ENCODE measurements around the gene ZNF735.
"Not testable (repeated sequence)": the region's sequence is repeated elsewhere in the genome, so short reads cannot be mapped to it uniquely, and the experiment has no call there.

Gene ZNF735

DNA sequence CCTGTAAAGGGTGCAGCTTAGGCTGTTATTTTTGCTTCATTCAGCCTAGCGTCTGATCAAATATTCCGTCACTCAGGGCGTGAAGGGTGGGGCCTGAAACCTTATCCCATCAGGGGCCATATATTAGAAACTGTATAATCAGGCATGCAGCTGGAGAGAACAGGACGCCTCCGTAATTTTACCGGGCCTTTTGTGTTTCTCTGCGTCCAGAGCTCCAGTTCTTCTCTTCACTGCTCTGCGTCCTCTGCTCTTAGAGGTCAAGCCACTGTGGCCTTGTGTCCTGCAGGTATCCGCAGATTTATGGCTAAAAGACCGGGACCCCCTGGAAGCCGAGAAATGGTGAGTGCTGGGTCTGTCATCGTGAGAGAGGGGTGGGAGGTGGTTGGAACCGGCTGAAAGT, at the start of gene ZNF735:
ZNF735 (plus strand) TSS at position 301 of the 400 bp plus-strand sequence; CDS start at position 301, 0 bp downstream.
- Histone ChIP-seq H3K9me3 (ENCODE audit: control insufficient read depth, low read length) (no peaks in the 10 kb centered on the region), H3K36me3 (ENCODE audit: control insufficient read depth, insufficient read depth, low read length) (no peaks in the 10 kb centered on the region), H3K4me1 (ENCODE audit: control insufficient read depth, insufficient read depth, low read length) (no peaks in the 10 kb centered on the region), H3K9ac (ENCODE audit: low read length) (no peak within 1 kb of the TSS), H3K4me3 (ENCODE audit: low read length) (no peak within 1 kb of the TSS), H3K27me3 (ENCODE audit: control insufficient read depth, insufficient read depth, low read length) (no peaks in the 10 kb centered on the region)

DNA sequence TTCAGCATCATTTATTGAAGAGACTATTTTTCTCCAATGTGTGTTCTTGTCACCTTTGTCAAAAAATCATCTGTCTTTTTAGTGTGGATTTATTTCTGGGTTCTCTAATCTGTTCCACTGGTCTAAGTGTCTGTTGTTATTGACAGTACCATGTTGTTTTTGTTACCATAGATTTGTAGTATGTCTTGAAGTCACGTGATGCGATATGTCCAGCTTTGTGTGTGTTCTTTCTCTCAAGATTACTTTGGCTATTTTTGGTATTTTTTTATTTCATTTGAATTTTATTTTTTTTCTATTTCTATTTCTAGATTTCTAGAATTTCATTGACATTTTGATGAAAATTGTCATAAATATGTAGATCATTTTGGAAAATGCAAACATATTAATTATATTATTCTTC, 36.0 kb upstream of the ZNF735 start:
- H3K4me1 ChIP-seq (ENCODE audit: control insufficient read depth, insufficient read depth, low read length); H3K27me3 ChIP-seq (ENCODE audit: control insufficient read depth, insufficient read depth, low read length); H3K36me3 ChIP-seq (ENCODE audit: control insufficient read depth, insufficient read depth, low read length); H3K4me3 ChIP-seq (ENCODE audit: low read length); H3K9ac ChIP-seq (ENCODE audit: low read length); H3K9me3 ChIP-seq (ENCODE audit: control insufficient read depth, low read length): not testable (repeated sequence)

DNA sequence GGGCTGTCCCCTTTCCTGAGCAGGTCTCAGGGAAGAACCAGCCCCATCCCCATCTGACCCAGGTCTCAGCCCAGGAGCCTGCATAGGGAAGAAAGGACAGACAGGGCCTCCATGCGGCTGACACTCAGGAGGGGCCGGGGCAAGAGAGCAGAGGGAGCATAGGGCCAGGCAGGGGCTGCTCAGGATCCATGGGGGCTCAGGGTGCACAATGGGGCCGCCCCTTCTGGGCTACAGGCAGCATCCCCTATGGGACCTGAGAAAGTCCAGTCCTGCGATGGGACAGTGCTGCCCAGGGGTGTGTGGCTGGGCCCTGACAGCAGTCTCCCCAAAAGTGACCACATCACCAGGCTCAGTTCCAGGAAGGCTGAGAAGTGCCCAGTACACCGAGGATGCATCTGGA, 32.7 kb upstream of the ZNF735 start:
- no peak overlapping the region for H3K4me3 ChIP-seq (ENCODE audit: low read length)
- no peaks in the 10 kb centered on the region for H3K36me3 ChIP-seq (ENCODE audit: control insufficient read depth, insufficient read depth, low read length)
- no peaks in the 10 kb centered on the region for H3K9me3 ChIP-seq (ENCODE audit: control insufficient read depth, low read length)
- H3K4me1 ChIP-seq (ENCODE audit: control insufficient read depth, insufficient read depth, low read length), result no peaks in the 10 kb centered on the region
- no peak overlapping the region for H3K9ac ChIP-seq (ENCODE audit: low read length)
- no peaks in the 10 kb centered on the region for H3K27me3 ChIP-seq (ENCODE audit: control insufficient read depth, insufficient read depth, low read length)

DNA sequence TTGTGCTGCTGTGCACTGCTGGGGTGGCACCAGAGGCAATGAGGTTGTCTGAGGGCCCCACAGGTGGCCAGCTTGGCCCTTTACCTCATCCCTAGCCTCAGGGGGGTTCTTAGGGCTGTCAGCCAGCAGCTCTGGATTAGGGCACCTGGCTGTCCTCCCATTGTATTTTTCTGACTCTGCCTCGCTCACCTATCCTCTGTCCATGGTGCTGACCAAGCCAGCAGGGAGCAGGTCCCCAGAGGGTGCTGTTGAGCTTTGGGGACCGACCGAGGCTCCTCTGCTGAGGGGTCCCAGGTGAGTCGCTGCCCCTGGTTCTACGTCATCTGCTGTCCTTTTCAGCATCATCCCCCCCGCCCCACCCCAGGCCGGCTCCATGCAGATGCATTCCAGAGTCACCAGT, 32.1 kb upstream of the ZNF735 start:
- H3K36me3 ChIP-seq (ENCODE audit: control insufficient read depth, insufficient read depth, low read length), result no peaks in the 10 kb centered on the region
- no peaks in the 10 kb centered on the region for H3K4me1 ChIP-seq (ENCODE audit: control insufficient read depth, insufficient read depth, low read length)
- H3K4me3 ChIP-seq (ENCODE audit: low read length), result no peak overlapping the region
- no peaks in the 10 kb centered on the region for H3K27me3 ChIP-seq (ENCODE audit: control insufficient read depth, insufficient read depth, low read length)
- H3K9ac ChIP-seq (ENCODE audit: low read length), result no peak overlapping the region
- H3K9me3 ChIP-seq (ENCODE audit: control insufficient read depth, low read length), result no peaks in the 10 kb centered on the region

DNA sequence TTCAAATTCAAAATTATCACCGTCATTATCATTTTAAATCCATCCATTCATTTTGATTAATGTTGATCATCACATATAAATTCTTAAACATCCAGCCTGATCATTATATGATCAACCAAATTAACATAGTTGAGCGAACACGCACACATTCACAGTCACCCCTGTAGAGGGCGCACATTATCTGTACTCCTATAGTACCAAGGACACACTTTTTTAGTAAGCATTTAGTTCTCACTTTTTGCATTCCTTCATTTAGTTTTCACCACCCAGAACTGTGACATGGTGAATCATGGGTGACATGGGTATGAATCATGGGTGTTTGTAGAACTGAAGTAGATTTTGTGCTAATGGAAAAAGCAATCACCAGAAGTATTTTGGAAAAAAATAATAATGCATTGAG, 26.0 kb upstream of the ZNF735 start:
- H3K27me3 ChIP-seq (ENCODE audit: control insufficient read depth, insufficient read depth, low read length), result no peaks in the 10 kb centered on the region
- no peak overlapping the region for H3K4me3 ChIP-seq (ENCODE audit: low read length)
- H3K9ac ChIP-seq (ENCODE audit: low read length), result no peak overlapping the region
- H3K36me3 ChIP-seq (ENCODE audit: control insufficient read depth, insufficient read depth, low read length), result no peaks in the 10 kb centered on the region
- no peaks in the 10 kb centered on the region for H3K4me1 ChIP-seq (ENCODE audit: control insufficient read depth, insufficient read depth, low read length)
- H3K9me3 ChIP-seq (ENCODE audit: control insufficient read depth, low read length), result no peaks in the 10 kb centered on the region

DNA sequence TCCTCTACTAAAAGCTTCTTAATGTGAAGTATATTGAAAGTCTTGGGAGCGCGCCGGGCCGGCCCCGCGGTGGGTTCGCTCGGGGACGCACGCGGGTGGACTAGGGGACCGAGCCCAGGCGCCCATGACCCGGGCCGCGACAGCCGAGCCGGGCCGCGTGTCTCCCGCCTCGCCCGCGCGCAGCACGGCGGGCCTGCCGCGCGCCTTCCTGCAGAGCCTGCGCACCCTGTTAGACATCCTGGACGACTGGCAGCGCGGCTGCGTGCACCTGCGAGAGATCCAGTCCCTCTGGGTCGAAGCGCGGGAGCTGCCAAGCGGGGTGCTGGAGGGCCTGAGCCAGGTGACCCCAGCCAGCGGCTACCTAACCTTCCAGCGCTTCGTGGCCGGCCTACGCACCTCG, 25.4 kb upstream of the ZNF735 start:
- Histone ChIP-seq H3K9me3 (ENCODE audit: control insufficient read depth, low read length) (no peaks in the 10 kb centered on the region), H3K27me3 (ENCODE audit: control insufficient read depth, insufficient read depth, low read length) (no peaks in the 10 kb centered on the region), H3K4me3 (ENCODE audit: low read length) (no peak overlapping the region)

DNA sequence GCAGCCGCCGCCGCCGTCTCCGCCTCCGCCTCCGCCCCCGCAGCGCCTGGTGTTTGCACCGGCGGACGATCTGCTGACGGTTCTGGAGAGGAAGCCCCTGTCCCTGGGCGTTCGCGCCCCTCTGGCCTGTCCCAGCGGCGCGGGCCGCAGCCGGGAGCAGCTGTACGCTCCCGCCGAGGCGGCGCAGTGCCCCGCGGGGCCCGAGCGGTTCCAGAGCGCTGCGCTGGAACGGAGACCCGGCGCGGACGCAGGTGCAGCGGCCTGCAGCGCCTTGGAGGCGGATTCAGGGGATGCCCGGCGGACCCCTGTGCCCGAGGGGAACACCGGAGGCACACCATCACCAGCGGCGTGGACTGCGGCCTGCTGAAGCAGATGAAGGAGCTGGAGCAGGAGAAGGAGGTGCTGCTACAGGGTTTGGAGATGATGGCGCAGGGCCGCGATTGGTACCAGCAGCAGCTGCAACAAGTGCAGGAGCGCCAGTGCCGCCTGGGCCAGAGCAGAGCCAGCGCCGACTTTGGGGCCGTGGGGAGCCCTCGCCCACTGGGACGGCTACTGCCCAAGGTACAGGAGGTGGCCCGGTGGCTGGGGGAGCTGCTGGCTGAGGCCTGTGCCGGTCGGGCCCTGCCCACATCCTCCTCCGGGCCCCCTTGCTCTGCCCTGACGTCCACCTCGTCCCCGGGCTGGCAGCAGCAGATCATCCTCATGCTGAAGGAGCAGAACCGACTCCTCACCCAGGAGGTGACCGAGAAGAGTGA, 24.8 kb upstream of the ZNF735 start:
- no peaks in the 10 kb centered on the region for H3K36me3 ChIP-seq (ENCODE audit: control insufficient read depth, insufficient read depth, low read length)

More for the DNA sequence above, 25.4 kb upstream of the ZNF735 start:
- H3K36me3 ChIP-seq (ENCODE audit: control insufficient read depth, insufficient read depth, low read length), result no peaks in the 10 kb centered on the region
- H3K9ac ChIP-seq (ENCODE audit: low read length), result no peak overlapping the region
- H3K4me1 ChIP-seq (ENCODE audit: control insufficient read depth, insufficient read depth, low read length), result no peaks in the 10 kb centered on the region

DNA sequence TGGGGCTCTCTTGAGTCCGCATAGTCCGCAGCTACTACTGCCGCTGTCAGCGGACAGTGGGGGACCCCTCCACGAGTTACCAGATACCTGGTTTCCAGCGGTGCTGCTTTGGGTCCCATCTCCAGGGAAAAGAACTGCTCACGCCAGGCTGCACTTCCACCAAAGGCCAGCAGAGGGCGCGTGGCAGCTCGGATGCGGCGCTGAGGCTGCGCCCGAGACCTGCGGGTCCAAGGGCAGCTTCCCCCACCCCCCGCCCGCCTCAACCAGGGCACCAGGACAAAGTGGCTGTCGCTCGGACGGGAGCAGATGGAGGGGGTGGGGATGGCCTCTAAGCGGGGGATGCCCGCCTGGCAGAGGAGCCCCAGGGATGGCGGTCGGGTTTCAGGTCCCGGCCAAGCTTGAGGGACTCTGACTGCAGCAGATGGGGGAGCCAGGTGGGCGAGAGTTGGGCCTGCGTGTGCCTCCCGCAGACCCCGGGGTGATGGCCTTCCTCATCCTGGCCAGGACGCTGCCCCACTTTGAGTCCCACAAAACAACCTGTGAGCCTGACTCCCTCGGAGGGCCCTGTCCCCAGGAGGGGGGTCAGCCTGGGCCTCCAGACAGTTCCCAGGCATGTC, 23.8 kb upstream of the ZNF735 start:
- Histone ChIP-seq H3K9ac (ENCODE audit: low read length) (no peak overlapping the region), H3K9me3 (ENCODE audit: control insufficient read depth, low read length) (no peaks in the 10 kb centered on the region), H3K4me3 (ENCODE audit: low read length) (no peak overlapping the region), H3K36me3 (ENCODE audit: control insufficient read depth, insufficient read depth, low read length) (no peaks in the 10 kb centered on the region), H3K27me3 (ENCODE audit: control insufficient read depth, insufficient read depth, low read length) (no peaks in the 10 kb centered on the region), H3K4me1 (ENCODE audit: control insufficient read depth, insufficient read depth, low read length) (no peaks in the 10 kb centered on the region)

More for the DNA sequence above, 24.8 kb upstream of the ZNF735 start:
- H3K9me3 ChIP-seq (ENCODE audit: control insufficient read depth, low read length), result no peaks in the 10 kb centered on the region
- no peaks in the 10 kb centered on the region for H3K27me3 ChIP-seq (ENCODE audit: control insufficient read depth, insufficient read depth, low read length)
- H3K9ac ChIP-seq (ENCODE audit: low read length), result no peak overlapping the region
- H3K4me3 ChIP-seq (ENCODE audit: low read length), result no peak overlapping the region
- H3K4me1 ChIP-seq (ENCODE audit: control insufficient read depth, insufficient read depth, low read length), result no peaks in the 10 kb centered on the region

DNA sequence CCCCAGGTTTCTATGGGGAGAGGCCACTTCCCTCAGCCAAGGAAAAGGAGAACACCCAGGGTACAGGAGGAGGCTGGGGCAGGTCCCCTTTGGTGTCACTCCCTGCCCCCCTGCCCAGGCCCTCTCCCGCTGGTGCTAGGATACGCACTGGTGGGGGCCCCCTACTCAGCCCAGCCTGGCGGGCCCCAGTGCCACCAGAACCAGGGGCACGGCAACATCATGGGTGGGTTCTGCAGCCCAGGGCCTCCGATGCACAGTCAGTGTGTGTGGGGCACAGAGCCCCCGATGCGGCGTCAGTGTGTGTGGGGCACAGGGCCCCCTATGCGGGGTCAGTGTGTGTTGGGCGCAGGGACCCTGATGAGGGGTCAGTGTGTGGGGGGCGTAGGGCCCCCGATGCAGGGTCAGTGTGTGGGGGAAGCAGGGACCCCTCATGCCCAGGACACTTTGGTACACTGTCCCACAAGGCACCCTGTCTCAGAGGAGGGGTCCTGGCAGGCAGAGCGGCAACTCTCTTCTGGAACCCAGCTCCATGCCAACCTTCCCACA, 23.1 kb upstream of the ZNF735 start:
- H3K36me3 ChIP-seq (ENCODE audit: control insufficient read depth, insufficient read depth, low read length), result no peaks in the 10 kb centered on the region
- H3K4me1 ChIP-seq (ENCODE audit: control insufficient read depth, insufficient read depth, low read length), result no peaks in the 10 kb centered on the region
- H3K27me3 ChIP-seq (ENCODE audit: control insufficient read depth, insufficient read depth, low read length), result no peaks in the 10 kb centered on the region
- no peak overlapping the region for H3K4me3 ChIP-seq (ENCODE audit: low read length)
- no peak overlapping the region for H3K9ac ChIP-seq (ENCODE audit: low read length)
- H3K9me3 ChIP-seq (ENCODE audit: control insufficient read depth, low read length), result no peaks in the 10 kb centered on the region

DNA sequence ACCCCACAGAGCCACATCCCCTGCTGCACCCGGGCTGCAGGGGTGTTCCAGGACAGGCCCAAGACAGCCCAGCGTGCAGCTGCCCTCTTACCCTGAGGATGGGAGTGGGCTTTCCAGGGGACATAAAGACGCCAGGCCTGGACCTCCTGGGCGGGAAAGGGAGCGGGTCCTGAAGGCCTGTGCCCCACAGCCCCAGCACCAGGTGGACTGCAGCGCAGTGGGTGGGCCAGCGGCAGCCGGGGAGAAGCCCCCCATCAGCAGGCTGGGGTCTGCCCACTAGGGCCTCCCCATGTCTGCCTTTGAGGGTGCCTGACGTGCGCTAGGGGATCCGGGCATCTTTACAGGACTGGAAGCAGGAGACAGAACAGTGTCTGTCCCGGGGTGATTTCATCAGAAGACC, 22.6 kb upstream of the ZNF735 start:
- no peaks in the 10 kb centered on the region for H3K4me1 ChIP-seq (ENCODE audit: control insufficient read depth, insufficient read depth, low read length)
- no peaks in the 10 kb centered on the region for H3K9me3 ChIP-seq (ENCODE audit: control insufficient read depth, low read length)
- no peak overlapping the region for H3K9ac ChIP-seq (ENCODE audit: low read length)
- H3K4me3 ChIP-seq (ENCODE audit: low read length), result no peak overlapping the region
- H3K27me3 ChIP-seq (ENCODE audit: control insufficient read depth, insufficient read depth, low read length), result no peaks in the 10 kb centered on the region
- no peaks in the 10 kb centered on the region for H3K36me3 ChIP-seq (ENCODE audit: control insufficient read depth, insufficient read depth, low read length)

DNA sequence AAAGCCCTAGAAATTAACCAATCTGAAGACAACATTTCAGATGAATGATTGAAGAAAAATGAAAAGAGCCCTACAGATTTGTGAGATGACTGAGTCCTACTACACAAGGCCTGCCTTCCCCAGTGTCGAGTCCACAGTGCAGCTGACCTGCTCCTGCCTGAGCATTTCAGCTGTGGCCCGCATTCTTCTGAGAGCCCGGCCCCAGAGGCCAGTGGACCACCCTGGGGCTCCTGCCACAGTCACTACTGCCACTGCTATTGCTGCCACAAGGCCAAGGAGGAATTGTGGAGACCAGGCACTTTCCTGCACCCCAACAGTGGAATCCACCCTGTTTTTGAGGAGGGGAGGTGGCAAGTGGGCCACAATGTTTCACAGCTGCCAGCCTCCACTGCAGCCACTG, 19.6 kb upstream of the ZNF735 start:
- Histone ChIP-seq H3K36me3 (ENCODE audit: control insufficient read depth, insufficient read depth, low read length) (no peaks in the 10 kb centered on the region), H3K27me3 (ENCODE audit: control insufficient read depth, insufficient read depth, low read length) (no peaks in the 10 kb centered on the region), H3K4me3 (ENCODE audit: low read length) (no peak overlapping the region), H3K4me1 (ENCODE audit: control insufficient read depth, insufficient read depth, low read length) (no peaks in the 10 kb centered on the region), H3K9me3 (ENCODE audit: control insufficient read depth, low read length) (no peaks in the 10 kb centered on the region), H3K9ac (ENCODE audit: low read length) (no peak overlapping the region)

DNA sequence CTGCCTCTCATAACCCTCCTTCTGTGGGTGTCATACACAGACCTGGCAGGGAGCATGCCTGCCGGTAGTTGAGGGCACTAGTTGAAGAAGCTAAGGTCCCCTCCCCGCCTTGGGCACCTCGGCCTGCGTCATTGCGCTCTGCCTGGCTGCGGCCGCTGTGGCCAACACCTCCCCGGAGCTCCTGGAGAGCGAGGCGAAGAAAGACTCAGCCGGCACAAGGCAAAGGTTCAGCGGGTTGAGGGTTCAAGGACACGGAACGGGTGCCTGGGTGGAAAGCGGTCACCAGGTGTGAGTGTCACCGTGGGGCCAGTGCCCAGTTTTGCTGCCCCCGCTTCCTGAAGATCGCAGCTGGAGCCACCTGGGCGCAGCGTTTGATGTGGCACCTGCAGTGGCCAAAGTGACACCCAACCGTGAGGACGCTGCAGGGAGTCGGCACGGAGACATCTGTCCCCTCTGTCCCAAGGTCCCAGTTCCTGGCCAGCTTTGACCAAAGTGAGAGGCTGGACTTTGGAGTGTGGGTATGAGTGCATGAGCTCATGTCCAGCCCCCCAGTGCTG, 14.8 kb upstream of the ZNF735 start:
- H3K27me3 ChIP-seq (ENCODE audit: control insufficient read depth, insufficient read depth, low read length), result no peaks in the 10 kb centered on the region
- no peak overlapping the region for H3K9ac ChIP-seq (ENCODE audit: low read length)
- no peaks in the 10 kb centered on the region for H3K9me3 ChIP-seq (ENCODE audit: control insufficient read depth, low read length)
- H3K4me1 ChIP-seq (ENCODE audit: control insufficient read depth, insufficient read depth, low read length), result no peaks in the 10 kb centered on the region
- no peak overlapping the region for H3K4me3 ChIP-seq (ENCODE audit: low read length)
- H3K36me3 ChIP-seq (ENCODE audit: control insufficient read depth, insufficient read depth, low read length), result no peaks in the 10 kb centered on the region
